Left ventricle myocardium superior (tissue), 1 donor: ENCODE results near the gene SLC12A3. TPM values are rescaled to one million over a fixed set of nuclear protein-coding genes. Genes with fewer than 3 reads are reported as not detected.

Source experiments
- ATAC-seq: fragments of 200-7000 bp; cut with Tn5 transposase; one replicate; pipeline ENCODE4 v1.9.1; 2020; ENCODE audit warnings: mild to moderate bottlenecking, moderate library complexity
- DNase-seq: peaks from one replicate; pipeline ENCODE4 v3.0.0-alpha.2; 2020
- intact Hi-C: fragments of 100-400 bp; cut with micrococcal nuclease; formaldehyde crosslinking; loops from one replicate; pipeline ENCODE4 v1.11.0; 2022
- total RNA-seq: library from RNA; stranded (reverse); fragmentation: NEBNext Ultra II Directional; extraction: Animal tissue kit (Norgen Biotek cat#: 25700); gene quantifications from one replicate; pipeline ENCODE4 v1.2.1, GENCODE V29; 2021
- donor health status: DM: no; HTN: yes; CAD: no; lungs with severe emphysema.

SLC12A3 gene
- total RNA-seq, 1 donor from 2014 or later: not detected

GRCh38 chr16:56842133-56842532 lies 22.9 kb upstream of the SLC12A3 start:
- intact Hi-C loops: no loop called here
- ATAC-seq (no peak), DNase-seq (no peak)

- DNase-seq: no peak
- no peak for ATAC-seq
- intact Hi-C loops: no loop called here
These were observed 21.0 kb upstream of the SLC12A3 start for GRCh38 chr16:56844056-56844455.

GRCh38 chr16:56847173-56847910 lies 17.7 kb upstream of the SLC12A3 start:
- intact Hi-C loops: no loop called here
- no peak for ATAC-seq

GRCh38 chr16:56848029-56848936 lies 16.7 kb upstream of the SLC12A3 start:
- intact Hi-C loops: no loop called here
- DNase-seq (no peak), ATAC-seq (peak; percentile 77)

More at GRCh38 chr16:56847173-56847910, 17.7 kb upstream of the SLC12A3 start:
- no peak for DNase-seq

GRCh38 chr16:56848955-56849689 lies 15.9 kb upstream of the SLC12A3 start:
- intact Hi-C loops: no loop called here
- no peak for ATAC-seq
- no peak for DNase-seq

GRCh38 chr16:56849690-56850680 lies 15.0 kb upstream of the SLC12A3 start:
- intact Hi-C loops: no loop called here
- no peak for ATAC-seq
- no peak for DNase-seq

- DNase-seq (no peak), ATAC-seq (no peak)
These were observed 13.2 kb upstream of the SLC12A3 start for GRCh38 chr16:56851671-56852400.

GRCh38 chr16:56852401-56852730 lies 12.6 kb upstream of the SLC12A3 start:
- ATAC-seq (no peak), DNase-seq (no peak)
- intact Hi-C loops: no loop called here

More at GRCh38 chr16:56851671-56852400, 13.2 kb upstream of the SLC12A3 start:
- intact Hi-C loops: no loop called here

GRCh38 chr16:56852968-56853367 lies 12.0 kb upstream of the SLC12A3 start:
- intact Hi-C loops: no loop called here
- DNase-seq (no peak), ATAC-seq (no peak)

GRCh38 chr16:56855201-56855600 lies 9.8 kb upstream of the SLC12A3 start:
- no peak for ATAC-seq

GRCh38 chr16:56855946-56856345 lies 9.1 kb upstream of the SLC12A3 start:
- DNase-seq: no peak

More at GRCh38 chr16:56855201-56855600, 9.8 kb upstream of the SLC12A3 start:
- intact Hi-C loops: no loop called here
- DNase-seq: no peak

GRCh38 chr16:56856876-56857447 lies 8.0 kb upstream of the SLC12A3 start:
- DNase-seq (no peak), ATAC-seq (no peak)
- intact Hi-C loops: no loop called here

More at GRCh38 chr16:56855946-56856345, 9.1 kb upstream of the SLC12A3 start:
- no peak for ATAC-seq
- intact Hi-C loops: no loop called here

- ATAC-seq (no peak), DNase-seq (peak; percentile 35)
- intact Hi-C loops: no loop called here
These were observed 6.6 kb upstream of the SLC12A3 start for GRCh38 chr16:56858374-56858773.

- intact Hi-C loops: loop anchor here (10.0 kb wide), 2 partner anchors 75 to 185 kb away; partner anchors contain the start of gene HERPUD1
These were observed 5.4 kb upstream of the SLC12A3 start for GRCh38 chr16:56859636-56860035.

GRCh38 chr16:56860226-56861020 lies 4.6 kb upstream of the SLC12A3 start:
- ATAC-seq (no peak), DNase-seq (no peak)
- intact Hi-C loops: loop anchor here (10.0 kb wide), 2 partner anchors 74 to 184 kb away; partner anchors contain the start of gene HERPUD1

More at GRCh38 chr16:56859636-56860035, 5.4 kb upstream of the SLC12A3 start:
- DNase-seq (peak; percentile 6), ATAC-seq (no peak)

- intact Hi-C loops: loop anchor here (10.0 kb wide), 2 partner anchors 74 to 184 kb away; partner anchors contain the start of gene HERPUD1
- DNase-seq: no peak
- ATAC-seq: no peak
These were observed 3.9 kb upstream of the SLC12A3 start for GRCh38 chr16:56861092-56861610.
